Right lobe of liver (tissue), 6 donors: ENCODE results near the gene KCTD21. TPM values are rescaled to one million over a fixed set of nuclear protein-coding genes. Genes with fewer than 3 reads are reported as not detected.

ENCODE experiments used
- ATAC-seq, 4 donors: fragments of 200-7000 bp; cut with Tn5 transposase; one replicate each; pipeline ENCODE4 v1.9.1; 2020; ENCODE audit warnings: mild to moderate bottlenecking in 4 of 4, moderate library complexity in 4 of 4
- DNase-seq, 3 donors: peaks; one replicate each; pipeline ENCODE4 v3.0.0-alpha.2; 2020
- H3K27ac ChIP-seq, 3 donors: fragments of 200-600 bp; one replicate each; pipeline ENCODE4 v1.8.0; 2022
- H3K27me3 ChIP-seq, 2 donors: fragments of 200-600 bp; one replicate each; pipeline ENCODE4 v1.8.0; 2022
- H3K36me3 ChIP-seq, 4 donors: fragments of 200-600 bp; sonication (generic) in 1 of 4; one replicate each; pipeline versions ENCODE4 v1.5.1 to v1.8.0; 2017 to 2022; ENCODE audit warnings: control low read depth in 1 of 4
- H3K4me1 ChIP-seq, 4 donors: fragments of 200-600 bp; sonication (generic) in 1 of 4; one replicate each; pipeline versions ENCODE4 v1.5.1 to v1.8.0; 2017 to 2022; ENCODE audit warnings: control low read depth in 1 of 4
- H3K4me3 ChIP-seq, 3 donors: fragments of 200-600 bp; one replicate each; pipeline ENCODE4 v1.8.0; 2022
- H3K9me3 ChIP-seq, 4 donors: fragments of 200-600 bp; sonication (generic) in 1 of 4; one replicate each; pipeline versions ENCODE4 v1.5.1 to v1.8.0; 2017 to 2022; ENCODE audit warnings: control low read depth in 1 of 4
- CTCF ChIP-seq, 4 donors: fragments of 200-600 bp in 3 of 4; fragments of 450-650 bp in 1 of 4; IDR thresholded peaks; one replicate each; pipeline versions ENCODE4 v1.5.1 to v1.8.0; 2016 to 2022; ENCODE audit warnings: antibody characterized with exemption in 4 of 4, mild to moderate bottlenecking in 2 of 4
- POLR2A ChIP-seq: fragments of 450-650 bp; IDR thresholded peaks from one replicate; pipeline ENCODE4 v1.6.1; 2017; ENCODE audit warnings: antibody characterized with exemption, mild to moderate bottlenecking
- WGBS: methylation state at CpG from one replicate; pipeline ENCODE4 v1.1.6; 2018; ENCODE audit warnings: low coverage, low lambda C conversion rate; ENCODE audit not compliant: insufficient coverage; ENCODE audit errors: missing lambda C conversion rate; 5-methylcytosine and 5-hydroxymethylcytosine counted together
- intact Hi-C, 2 donors: fragments of 100-400 bp; cut with DNase I; formaldehyde crosslinking; loops; one replicate each; pipeline versions ENCODE4 v1.11.2 to v1.14.1; 2022
- total RNA-seq, 6 experiments: library from RNA; depleted of rRNA in 2 of 6; stranded (reverse); fragments of >200 nt in 2 of 6; fragmentation: NEBNext Ultra II Directional in 3 of 6; extraction: Animal tissue kit (Norgen Biotek cat#: 25700) in 3 of 6; gene quantifications; one replicate each; pipeline versions ENCODE4 v1.1.0 to v1.2.4, GENCODE V29; 2016 to 2023
- donor health status: DM: no; HTN: yes; CAD: no.
- donor health status: DM: no; HTN: no; CAD: no.
- donor health status: DM: no; HTN: no; CAD: no.
- donor health status: DM: no; HTN: yes; CAD: no.
- donor health status: DM: no; HTN: yes; CAD: no.

KCTD21 gene
- total RNA-seq, 6 experiments from 2014 or later, result 9.6 to 15.6 (median 11.9) TPM

- intact Hi-C loops, result no loop called here
- WGBS, result 88% methylated on average over 1 of the region's 1 CpG
- no peak for ATAC-seq
- no peaks in the 10 kb centered on the region for H3K9me3 ChIP-seq
- H3K4me3 ChIP-seq, result no peak overlapping the region
- H3K27me3 ChIP-seq, result no peaks in the 10 kb centered on the region
- H3K4me1 ChIP-seq, result peaks cover 0 to 10% (median 3%) of the 10 kb centered on the region in 4 donors
- H3K36me3 ChIP-seq, result peaks cover 0 to 3% (median 0%) of the 10 kb centered on the region in 4 donors
- no peak for TF ChIP-seq POLR2A
- TF ChIP-seq CTCF (IDR thresholded peaks at IDR 0.05), result no peak
- no peak for DNase-seq
- no peak overlapping the region for H3K27ac ChIP-seq
These were observed 42.9 kb downstream of the KCTD21 start for GRCh38 chr11:78145511-78146025.

- intact Hi-C loops, result no loop called here
- peak overlapping the region; percentile 81 to 93 (median 92) for H3K4me3 ChIP-seq
- no peak overlapping the region for H3K27ac ChIP-seq
- peaks cover 0 to 3% (median 0%) of the 10 kb centered on the region in 4 donors for H3K36me3 ChIP-seq
- H3K4me1 ChIP-seq, result peaks cover 0 to 4% (median 2%) of the 10 kb centered on the region in 4 donors
- H3K9me3 ChIP-seq, result no peaks in the 10 kb centered on the region
- WGBS, result 58% methylated on average over 17 of the region's 17 CpGs
- TF ChIP-seq CTCF (IDR thresholded peaks at IDR 0.05) (no peak), POLR2A (no peak)
- DNase-seq (no peak), ATAC-seq (no peak)
- no peaks in the 10 kb centered on the region for H3K27me3 ChIP-seq
These were observed 47.9 kb downstream of the KCTD21 start for GRCh38 chr11:78140392-78141077.

GRCh38 chr11:78139422-78140391, 48.7 kb downstream of the KCTD21 start, which contains the start of gene ALG8:
Gene ALG8, minus strand, starts transcription at chr11:78139626. Its CDS starts 38 bp downstream, at chr11:78139588.
- peak; percentile 98 to 99 (median 99) for ATAC-seq
- peaks cover 0 to 3% (median 0%) of the 10 kb centered on the region in 4 donors for H3K36me3 ChIP-seq
- 2% methylated on average over 37 of the region's 52 CpGs for WGBS
- peaks cover 0 to 4% (median 2%) of the 10 kb centered on the region in 4 donors for H3K4me1 ChIP-seq
- DNase-seq, result peak; percentile 96 to 97 (median 96)
- peak within 1 kb of the TSS; percentile 81 to 93 (median 92) for H3K4me3 ChIP-seq
- no peaks in the 10 kb centered on the region for H3K9me3 ChIP-seq
- H3K27ac ChIP-seq, result peak within 1 kb of the TSS; percentile 13 to 80 (median 70)
- no peaks in the 10 kb centered on the region for H3K27me3 ChIP-seq
- intact Hi-C loops, result no loop called here
- TF ChIP-seq CTCF (IDR thresholded peaks at IDR 0.05) (no peak), POLR2A (peak; percentile 80)

- Histone ChIP-seq H3K27me3 (no peaks in the 10 kb centered on the region), H3K4me3 (peak overlapping the region; percentile 81 to 93 (median 92)), H3K9me3 (no peaks in the 10 kb centered on the region), H3K36me3 (peaks cover 0 to 3% (median 0%) of the 10 kb centered on the region in 4 donors), H3K4me1 (peaks cover 0 to 4% (median 2%) of the 10 kb centered on the region in 4 donors), H3K27ac (peak overlapping the region; percentile 13 to 80 (median 70))
- DNase-seq (peak in 1 of 3 donors; percentile 31), ATAC-seq (peak; percentile 3 to 20 (median 4))
- TF ChIP-seq CTCF (IDR thresholded peaks at IDR 0.05), result no peak
- TF ChIP-seq POLR2A, result no peak
- 16% methylated on average over 12 of the region's 12 CpGs for whole genome bisulfite sequencing
- intact Hi-C loops, result no loop called here
These were observed 49.6 kb downstream of the KCTD21 start for GRCh38 chr11:78138694-78139421.
